Activated T-cell treated with anti-CD3 and anti-CD28 coated beads, Interleukin-2, amount 50 U/mL, for 72 hours (primary cell): Measurements from ENCODE around the gene CLEC4M. TPM values are rescaled to one million over a fixed set of nuclear protein-coding genes. Genes with fewer than 3 reads are reported as not detected.
"Not testable (repeated sequence)": the region's sequence is repeated elsewhere in the genome, so short reads cannot be mapped to it uniquely, and the experiment has no call there.

Source experiments
- ATAC-seq, 2 donors: fragments of 150-1000 bp; cut with Tn5 transposase; replicated peaks in 1 of 2; 2 replicates each; pipeline ENCODE4 v1.10.0; 2021; ENCODE audit warnings: moderate library complexity in 2 of 2, mild to moderate bottlenecking in 1 of 2
- DNase-seq, 2 donors: peaks; one replicate each; pipeline ENCODE4 v3.0.0; 2021 to 2022; ENCODE audit warnings: mixed read lengths in 1 of 2
- H3K27ac Mint-ChIP-seq: one replicate; pipeline ENCODE4 v1.8.0; 2022; ENCODE audit warnings: mild to moderate bottlenecking, moderate library complexity, mixed read lengths
- H3K27me3 Mint-ChIP-seq: one replicate; pipeline ENCODE4 v1.8.0; 2022; ENCODE audit warnings: low read depth, mixed read lengths
- H3K36me3 Mint-ChIP-seq, 2 donors: one replicate each; pipeline ENCODE4 v1.8.0; 2022; ENCODE audit warnings: mixed read lengths in 2 of 2, mild to moderate bottlenecking in 1 of 2; ENCODE audit not compliant: insufficient read depth in 2 of 2
- H3K4me1 Mint-ChIP-seq: one replicate; pipeline ENCODE4 v1.8.0; 2022; ENCODE audit warnings: low read depth, mixed read lengths
- H3K4me3 Mint-ChIP-seq, 2 donors: one replicate each; pipeline ENCODE4 v1.8.0; 2022; ENCODE audit warnings: mild to moderate bottlenecking in 2 of 2, mixed read lengths in 2 of 2, moderate library complexity in 2 of 2
- H3K9me3 Mint-ChIP-seq, 2 donors: one replicate each; pipeline ENCODE4 v1.8.0; 2022; ENCODE audit warnings: mixed read lengths in 2 of 2
- total RNA-seq, 2 donors: library from RNA; stranded (reverse); gene quantifications; one replicate each; pipeline ENCODE4 v1.2.3, GENCODE V29; 2022

Gene CLEC4M
- total RNA-seq, 2 donors from 2014 or later, result not detected

GRCh38 chr19:7787602-7788177 lies 24.6 kb downstream of the CLEC4M start:
- Mint-ChIP-seq H3K36me3 (peaks cover 0 to 8% of the 10 kb centered on the region in 2 donors), H3K4me1 (peaks cover 9% of the 10 kb centered on the region), H3K9me3 (no peaks in the 10 kb centered on the region), H3K27ac (no peak overlapping the region), H3K27me3 (peaks cover 73% of the 10 kb centered on the region), H3K4me3 (no peak overlapping the region)
- ATAC-seq (no peak), DNase-seq (no peak)

DNA sequence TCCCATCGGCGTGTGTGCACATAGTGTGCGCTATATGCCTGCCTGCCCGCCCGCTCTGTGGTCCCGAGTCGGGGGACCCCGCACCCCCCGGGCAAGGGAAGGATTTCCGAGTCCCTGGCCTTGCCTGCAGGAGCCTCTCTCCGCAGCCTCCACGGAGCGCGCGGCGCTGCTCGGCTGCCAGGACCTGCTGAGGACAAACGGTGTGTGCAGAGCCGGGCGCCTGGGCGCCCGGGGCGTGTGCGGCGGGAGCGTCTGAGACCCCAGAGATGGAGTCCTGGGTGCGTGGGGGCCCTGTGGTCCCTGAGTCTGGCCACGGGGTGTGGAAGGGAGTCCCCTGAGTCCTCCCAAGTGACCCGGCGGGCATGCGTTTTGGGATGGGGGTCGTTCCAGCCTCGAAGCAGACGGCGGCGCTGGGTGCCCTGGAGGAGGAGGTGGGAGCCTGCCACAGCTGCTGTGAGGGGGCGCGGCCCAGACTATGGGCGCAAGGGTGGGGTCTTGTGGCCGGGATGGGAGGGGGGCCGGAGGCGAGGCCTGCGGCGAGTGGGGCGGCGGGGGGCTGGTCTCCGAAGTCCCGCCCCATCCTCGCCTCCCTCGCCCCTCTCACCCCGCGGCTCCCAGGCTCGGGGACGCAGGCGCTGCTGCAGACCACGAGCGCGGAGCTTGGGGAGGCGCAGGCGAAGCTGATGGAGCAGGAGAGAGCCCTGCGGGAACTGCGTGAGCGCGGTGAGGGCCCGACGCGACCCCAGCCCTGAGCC lies 25.3 kb downstream of the CLEC4M start:
- Mint-ChIP-seq H3K36me3 (peaks cover 0 to 8% of the 10 kb centered on the region in 2 donors), H3K4me1 (peaks cover 9% of the 10 kb centered on the region), H3K27ac (no peak overlapping the region), H3K9me3 (no peaks in the 10 kb centered on the region), H3K27me3 (peaks cover 69% of the 10 kb centered on the region), H3K4me3 (peak overlapping the region in 1 of 2 donors; percentile 33)
- no peak for ATAC-seq
- DNase-seq, result no peak

GRCh38 chr19:7788933-7789323 lies 25.9 kb downstream of the CLEC4M start:
- H3K4me1 Mint-ChIP-seq, result peaks cover 5% of the 10 kb centered on the region

DNA sequence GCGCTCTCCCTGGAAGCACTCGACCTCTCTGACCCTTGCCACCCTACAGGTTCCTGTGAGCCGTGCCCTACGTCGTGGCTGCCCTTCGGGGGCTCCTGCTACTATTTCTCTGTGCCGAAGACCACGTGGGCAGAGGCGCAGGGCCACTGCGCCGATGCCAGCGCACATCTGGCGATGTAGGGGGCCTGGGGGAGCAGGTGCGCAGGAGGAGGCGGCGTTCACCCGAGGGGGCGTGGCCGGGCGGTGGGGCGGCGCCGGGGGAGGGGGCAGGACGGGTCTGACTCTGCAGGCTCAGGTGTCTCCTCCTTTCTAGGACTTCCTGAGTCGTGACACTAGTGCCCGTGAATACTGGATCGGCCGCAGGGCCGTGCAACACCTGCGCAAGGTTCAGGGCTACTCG lies 26.4 kb downstream of the CLEC4M start:
- H3K27ac Mint-ChIP-seq, result no peak overlapping the region
- H3K4me1 Mint-ChIP-seq, result peaks cover under 1% of the 10 kb centered on the region
- no peaks in the 10 kb centered on the region for H3K9me3 Mint-ChIP-seq
- peaks cover 0 to 10% of the 10 kb centered on the region in 2 donors for H3K36me3 Mint-ChIP-seq
- ATAC-seq (peak in 1 of 2 donors; percentile 19), DNase-seq (peak in 1 of 2 donors; percentile 18)
- peaks cover 67% of the 10 kb centered on the region for H3K27me3 Mint-ChIP-seq
- peak overlapping the region; percentile 52 to 66 for H3K4me3 Mint-ChIP-seq

More at GRCh38 chr19:7788933-7789323, 25.9 kb downstream of the CLEC4M start:
- Mint-ChIP-seq H3K36me3 (peaks cover 0 to 10% of the 10 kb centered on the region in 2 donors), H3K27ac (no peak overlapping the region), H3K27me3 (peaks cover 67% of the 10 kb centered on the region), H3K4me3 (peak overlapping the region; percentile 20 to 66), H3K9me3 (no peaks in the 10 kb centered on the region)
- DNase-seq, result no peak
- no peak for ATAC-seq

GRCh38 chr19:7790416-7790815 lies 27.4 kb downstream of the CLEC4M start:
- peaks cover 58% of the 10 kb centered on the region for H3K27me3 Mint-ChIP-seq
- H3K4me1 Mint-ChIP-seq, result no peaks in the 10 kb centered on the region
- no peaks in the 10 kb centered on the region for H3K9me3 Mint-ChIP-seq
- no peak for DNase-seq
- no peak overlapping the region for H3K4me3 Mint-ChIP-seq
- ATAC-seq, result no peak
- H3K36me3 Mint-ChIP-seq, result peaks cover 0 to 7% of the 10 kb centered on the region in 2 donors
- H3K27ac Mint-ChIP-seq, result no peak overlapping the region

DNA sequence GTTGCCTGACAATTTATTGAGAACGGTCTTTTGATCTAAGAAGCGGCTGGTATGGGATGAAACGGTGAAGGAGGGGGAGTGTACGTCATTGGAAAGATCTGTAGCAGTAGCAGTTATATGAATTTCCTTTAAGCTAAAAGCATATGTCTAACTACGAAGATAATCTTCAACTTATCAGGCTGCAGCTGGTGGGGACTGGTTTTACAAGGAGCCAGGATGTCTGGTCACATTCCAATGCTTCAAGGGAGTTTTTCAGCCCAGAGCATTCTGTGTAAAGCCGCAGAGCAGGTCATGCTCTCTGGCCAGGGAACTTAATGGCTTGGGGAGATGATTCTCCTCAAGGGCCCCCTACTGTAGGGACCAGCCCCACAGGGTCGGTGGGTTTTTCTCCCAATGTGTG lies 29.2 kb downstream of the CLEC4M start:
- Mint-ChIP-seq H3K9me3 (no peaks in the 10 kb centered on the region), H3K36me3 (peaks cover 0 to 2% of the 10 kb centered on the region in 2 donors), H3K4me1 (no peaks in the 10 kb centered on the region), H3K4me3 (no peak overlapping the region), H3K27me3 (peaks cover 45% of the 10 kb centered on the region), H3K27ac (no peak overlapping the region)
- ATAC-seq (no peak), DNase-seq (no peak)

GRCh38 chr19:7792701-7793100 lies 29.7 kb downstream of the CLEC4M start:
- peaks cover 43% of the 10 kb centered on the region for H3K27me3 Mint-ChIP-seq
- not testable (repeated sequence) for H3K4me1 Mint-ChIP-seq, H3K27ac Mint-ChIP-seq, DNase-seq, H3K9me3 Mint-ChIP-seq, H3K4me3 Mint-ChIP-seq, ATAC-seq, H3K36me3 Mint-ChIP-seq

GRCh38 chr19:7793493-7793892 lies 30.4 kb downstream of the CLEC4M start:
- no peaks in the 10 kb centered on the region for H3K9me3 Mint-ChIP-seq
- H3K4me1 Mint-ChIP-seq, result no peaks in the 10 kb centered on the region
- H3K4me3 Mint-ChIP-seq, result no peak overlapping the region
- no peak overlapping the region for H3K27ac Mint-ChIP-seq
- DNase-seq (no peak), ATAC-seq (no peak)
- peaks cover 42% of the 10 kb centered on the region for H3K27me3 Mint-ChIP-seq
- peaks cover 0 to 2% of the 10 kb centered on the region in 2 donors for H3K36me3 Mint-ChIP-seq

GRCh38 chr19:7795555-7796161 lies 32.6 kb downstream of the CLEC4M start:
- H3K4me3 Mint-ChIP-seq, result no peak overlapping the region
- peaks cover 52% of the 10 kb centered on the region for H3K27me3 Mint-ChIP-seq
- DNase-seq (no peak), ATAC-seq (no peak)
- H3K4me1 Mint-ChIP-seq, result peaks cover 15% of the 10 kb centered on the region
- peaks cover 0 to 2% of the 10 kb centered on the region in 2 donors for H3K36me3 Mint-ChIP-seq
- H3K9me3 Mint-ChIP-seq, result no peaks in the 10 kb centered on the region
- H3K27ac Mint-ChIP-seq, result no peak overlapping the region

GRCh38 chr19:7799640-7800355 lies 36.8 kb downstream of the CLEC4M start:
- peaks cover 15% of the 10 kb centered on the region for H3K4me1 Mint-ChIP-seq
- ATAC-seq (peak; percentile 43 to 62), DNase-seq (peak; percentile 51 to 72)
- H3K27ac Mint-ChIP-seq, result no peak overlapping the region
- H3K9me3 Mint-ChIP-seq, result no peaks in the 10 kb centered on the region
- peaks cover 61% of the 10 kb centered on the region for H3K27me3 Mint-ChIP-seq
- H3K36me3 Mint-ChIP-seq, result peaks cover 0 to 3% of the 10 kb centered on the region in 2 donors
- peak overlapping the region; percentile 67 to 68 for H3K4me3 Mint-ChIP-seq

DNA sequence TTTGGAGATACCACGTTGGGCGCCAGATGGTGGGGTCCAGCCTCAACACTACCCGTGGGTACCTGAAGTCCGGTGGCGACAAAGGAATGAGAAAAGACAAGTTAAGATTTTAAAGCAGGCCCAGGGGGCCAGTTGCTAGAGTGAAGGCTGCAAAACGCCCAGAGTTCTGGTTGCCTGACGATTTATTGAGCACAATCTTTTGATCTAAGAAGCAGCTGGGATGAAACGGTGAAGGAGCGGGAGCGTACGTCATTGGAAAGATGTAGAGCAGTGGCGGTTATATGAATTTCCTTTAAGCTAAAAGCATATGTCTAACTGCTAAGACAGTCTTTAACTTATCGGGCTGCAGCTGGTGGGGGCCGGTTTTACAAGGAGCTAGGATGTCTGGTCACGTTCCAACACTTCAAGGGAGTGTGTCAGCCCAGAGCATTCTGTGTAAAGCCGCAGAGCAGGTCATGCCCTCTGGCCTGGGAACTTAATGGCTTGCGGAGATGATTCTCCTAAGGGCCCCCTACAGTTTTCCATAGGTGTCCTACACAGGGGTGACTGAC lies 38.1 kb downstream of the CLEC4M start:
- DNase-seq, result no peak
- Mint-ChIP-seq H3K9me3 (no peaks in the 10 kb centered on the region), H3K4me3 (no peak overlapping the region), H3K36me3 (peaks cover 0 to 3% of the 10 kb centered on the region in 2 donors), H3K27ac (no peak overlapping the region), H3K27me3 (peaks cover 74% of the 10 kb centered on the region), H3K4me1 (peaks cover 15% of the 10 kb centered on the region)
- no peak for ATAC-seq

DNA sequence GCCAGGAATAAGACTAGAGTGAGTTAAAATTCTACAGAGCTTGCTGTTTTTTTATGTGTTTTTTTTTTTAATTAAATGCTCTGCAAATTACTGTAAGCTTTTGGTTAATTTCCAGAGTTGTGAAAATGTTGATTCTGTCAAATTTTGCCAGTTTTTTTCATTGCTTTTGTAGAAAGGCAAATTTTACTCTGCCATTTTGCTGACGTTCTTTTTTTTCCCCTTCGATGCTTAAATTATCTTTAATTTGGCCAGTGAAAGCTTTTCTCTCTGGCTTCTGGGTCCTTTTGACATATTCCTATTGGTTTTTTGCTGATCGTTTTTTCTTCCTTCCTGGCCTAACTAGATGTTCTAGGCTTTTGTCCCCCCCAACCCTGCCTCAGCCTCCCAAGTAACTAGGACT lies 43.2 kb downstream of the CLEC4M start:
- peaks cover 74% of the 10 kb centered on the region for H3K27me3 Mint-ChIP-seq
- H3K36me3 Mint-ChIP-seq, result peaks cover 10% of the 10 kb centered on the region in 2 donors
- no peak overlapping the region for H3K4me3 Mint-ChIP-seq
- no peak for DNase-seq
- ATAC-seq, result no peak
- peaks cover 2 to 4% of the 10 kb centered on the region in 2 donors for H3K9me3 Mint-ChIP-seq
- H3K27ac Mint-ChIP-seq, result no peak overlapping the region
- H3K4me1 Mint-ChIP-seq, result peaks cover 15% of the 10 kb centered on the region
